Body of pancreas (tissue), 4 donors: ENCODE results near the gene ANKRD31. TPM values are rescaled to one million over a fixed set of nuclear protein-coding genes. Genes with fewer than 3 reads are reported as not detected.
"Not testable (repeated sequence)": the region's sequence is repeated elsewhere in the genome, so short reads cannot be mapped to it uniquely, and the experiment has no call there.

Experiments
- ATAC-seq: fragments of 150-250 bp; one replicate; pipeline ENCODE4 v1.9.1; 2016
- DNase-seq, 4 donors: peaks; one replicate each; pipeline ENCODE4 v3.0.0-alpha.2; 2019
- H3K27ac ChIP-seq, 4 donors: fragments of 200-600 bp; sonication (generic); 1 replicate in 3 of 4; 2 replicates in 1 of 4; pipeline versions ENCODE4 v1.5.1 to v1.6.1; 2016 to 2019; ENCODE audit warnings: mild to moderate bottlenecking in 1 of 4, mixed read lengths in 1 of 4, moderate library complexity in 1 of 4
- H3K27me3 ChIP-seq, 2 donors: fragments of 200-600 bp; sonication (generic); one replicate each; pipeline ENCODE4 v1.6.0; 2016; ENCODE audit warnings: mild to moderate bottlenecking in 1 of 2
- H3K36me3 ChIP-seq, 2 donors: fragments of 200-600 bp; sonication (generic); replicated peaks in 1 of 2; 2 replicates each; pipeline ENCODE4 v1.5.1; 2016; ENCODE audit warnings: low read depth in 2 of 2; ENCODE audit not compliant: insufficient read depth in 1 of 2
- H3K4me1 ChIP-seq: fragments of 200-600 bp; sonication (generic); one replicate; pipeline ENCODE4 v1.6.0; 2016
- H3K4me3 ChIP-seq, 2 donors: fragments of 200-600 bp; sonication (generic); 1 replicate in 1 of 2; 2 replicates in 1 of 2; pipeline ENCODE4 v1.5.1; 2016 to 2019
- H3K9me3 ChIP-seq, 3 donors: fragments of 200-600 bp; sonication (generic); 1 replicate in 2 of 3; 2 replicates in 1 of 3; pipeline ENCODE4 v1.5.1; 2016
- CTCF ChIP-seq, 7 experiments: fragments of 450-650 bp in 4 of 7; fragments of 200-600 bp in 3 of 7; sonication (generic) in 3 of 7; IDR thresholded peaks; one replicate each; pipeline ENCODE4 v1.5.1; 2016 to 2019; ENCODE audit warnings: antibody characterized with exemption in 7 of 7
- POLR2A ChIP-seq, 3 donors: fragments of 450-650 bp; IDR thresholded peaks; one replicate each; pipeline ENCODE4 v1.6.1; 2016; ENCODE audit warnings: antibody characterized with exemption in 3 of 3, mild to moderate bottlenecking in 2 of 3
- WGBS, 2 donors: methylation state at CpG; one replicate each; pipeline ENCODE4 v1.1.5; 2017; 5-methylcytosine and 5-hydroxymethylcytosine counted together
- intact Hi-C: fragments of 100-400 bp; cut with DNase I; formaldehyde crosslinking; loops from one replicate; pipeline ENCODE4 v1.15.1; 2023
- total RNA-seq, 2 donors: library from RNA; depleted of rRNA; stranded (reverse); fragments of >200 nt; gene quantifications; one replicate each; pipeline ENCODE4 v1.1.0, GENCODE V29; 2016

ANKRD31 gene
- total RNA-seq, 2 donors from 2014 or later, result 0.33 to 0.78 TPM

GRCh38 chr5:75234251-75234650 lies 2.4 kb downstream of the ANKRD31 start:
- intact Hi-C loops, result no loop called here

GRCh38 chr5:75226916-75227315 lies 9.8 kb downstream of the ANKRD31 start:
- no peaks in the 10 kb centered on the region for H3K27me3 ChIP-seq
- no peak for DNase-seq
- intact Hi-C loops, result no loop called here
- H3K4me1 ChIP-seq, result no peaks in the 10 kb centered on the region
- no peak overlapping the region for H3K4me3 ChIP-seq
- H3K9me3 ChIP-seq, result no peaks in the 10 kb centered on the region
- no peaks in the 10 kb centered on the region for H3K36me3 ChIP-seq
- no peak for ATAC-seq
- TF ChIP-seq CTCF (IDR thresholded peaks at IDR 0.05), result no peak
- no peak for TF ChIP-seq POLR2A (IDR thresholded peaks at IDR 0.05)
- H3K27ac ChIP-seq, result no peak overlapping the region
- 75 to 80% methylated on average over 2 of the region's 2 CpGs for WGBS, 2 donors

More at GRCh38 chr5:75234251-75234650, 2.4 kb downstream of the ANKRD31 start:
- H3K9me3 ChIP-seq, result no peaks in the 10 kb centered on the region
- DNase-seq, result no peak
- ATAC-seq, result no peak
- no peak overlapping the region for H3K4me3 ChIP-seq
- H3K36me3 ChIP-seq, result no peaks in the 10 kb centered on the region
- TF ChIP-seq POLR2A (IDR thresholded peaks at IDR 0.05) (no peak), CTCF (IDR thresholded peaks at IDR 0.05) (no peak)
- H3K27me3 ChIP-seq, result no peaks in the 10 kb centered on the region
- peaks cover 14% of the 10 kb centered on the region for H3K4me1 ChIP-seq
- H3K27ac ChIP-seq, result no peak overlapping the region

- TF ChIP-seq POLR2A (IDR thresholded peaks at IDR 0.05) (no peak), CTCF (IDR thresholded peaks at IDR 0.05) (no peak)
- Histone ChIP-seq H3K36me3 (no peaks in the 10 kb centered on the region), H3K9me3 (no peaks in the 10 kb centered on the region), H3K4me1 (no peaks in the 10 kb centered on the region), H3K27me3 (no peaks in the 10 kb centered on the region), H3K27ac (no peak overlapping the region), H3K4me3 (no peak overlapping the region)
- DNase-seq (no peak), ATAC-seq (no peak)
- intact Hi-C loops, result no loop called here
Measured at GRCh38 chr5:75225506-75225905, 11.2 kb downstream of the ANKRD31 start.

GRCh38 chr5:75220787-75221186 lies 15.9 kb downstream of the ANKRD31 start:
- ATAC-seq, DNase-seq, H3K36me3 ChIP-seq, H3K4me3 ChIP-seq, H3K9me3 ChIP-seq, H3K27ac ChIP-seq, H3K27me3 ChIP-seq, intact Hi-C loops, H3K4me1 ChIP-seq: not testable (repeated sequence)
- WGBS, 2 donors, result 72 to 78% methylated on average over 2 of the region's 2 CpGs

- 81% methylated on average over 4 of the region's 4 CpGs for WGBS, 2 donors
- no peak overlapping the region for H3K4me3 ChIP-seq
- no peaks in the 10 kb centered on the region for H3K9me3 ChIP-seq
- no peaks in the 10 kb centered on the region for H3K36me3 ChIP-seq
- H3K27ac ChIP-seq, result no peak overlapping the region
- H3K27me3 ChIP-seq, result no peaks in the 10 kb centered on the region
- no peak for DNase-seq
- intact Hi-C loops, result no loop called here
- no peaks in the 10 kb centered on the region for H3K4me1 ChIP-seq
- ATAC-seq, result no peak
- TF ChIP-seq CTCF (IDR thresholded peaks at IDR 0.05) (no peak), POLR2A (IDR thresholded peaks at IDR 0.05) (no peak)
Measured at GRCh38 chr5:75214928-75215327, 21.8 kb downstream of the ANKRD31 start.
